ENCODE results near the gene CAMSAP3. TPM values are rescaled to one million over a fixed set of nuclear protein-coding genes. Genes with fewer than 3 reads are reported as not detected.

The CAMSAP3 gene
- total and polyA plus RNA-seq, 12 donors: 0.61 to 18.9 (median 6.0) TPM

GRCh38 chr19:7663706-7664105 is 68.0 kb downstream of the CAMSAP3 start:
- no peak overlapping the region for H3K27ac ChIP-seq
- no peak for TF ChIP-seq CTCF (IDR thresholded peaks at IDR 0.05)
- intact Hi-C loops (cut with DNase I): no loop called here
- no peaks in the 10 kb centered on the region for H3K36me3 ChIP-seq (replicated peaks in 1 of 2)
- 71 to 80% (median 79%) methylated on average over 7 of the region's 7 CpGs for WGBS, 4 donors
- no peak overlapping the region for H3K4me3 ChIP-seq
- no peaks in the 10 kb centered on the region for H3K4me1 ChIP-seq (replicated peaks in 1 of 2)
- H3K9me3 ChIP-seq (replicated peaks in 1 of 3): no peaks in the 10 kb centered on the region
- no peak for DNase-seq
- no peaks in the 10 kb centered on the region for H3K27me3 ChIP-seq

- Histone ChIP-seq H3K27me3 (peaks cover 4% of the 10 kb centered on the region), H3K4me1 (replicated peaks in 1 of 2) (no peaks in the 10 kb centered on the region), H3K4me3 (no peak overlapping the region), H3K27ac (no peak overlapping the region), H3K9me3 (replicated peaks in 1 of 3) (no peaks in the 10 kb centered on the region), H3K36me3 (replicated peaks in 1 of 2) (no peaks in the 10 kb centered on the region)
- no peak for TF ChIP-seq CTCF (IDR thresholded peaks at IDR 0.05)
- no peak for TF ChIP-seq POLR2A (IDR thresholded peaks at IDR 0.05)
- intact Hi-C loops (cut with DNase I): no loop called here
- DNase-seq: no peak
- whole genome bisulfite sequencing, 4 donors: 62 to 75% (median 67%) methylated on average over 4 of the region's 4 CpGs
Measured at GRCh38 chr19:7665076-7665475, 69.4 kb downstream of the CAMSAP3 start.

Small RNAs within 50 kb of the gene (microRNA-seq; reads per million reads assigned to microRNA genes)
- gene MIR6792: 0 to 0.45 (median 0.28) reads per million in 3 donors

Small RNAs within 50 kb of the gene (small RNA-seq; reads per million reads assigned to genes)
- 0 reads per million in 2 donors for gene MIR6792

Other genes with a start within 250 kb of the CAMSAP3 start
- gene ARHGEF18, start 246.9 kb upstream of the CAMSAP3 start, total RNA-seq: 10 to 100 TPM; 16.9 to 52.3 (median 37.0) TPM
- 10 to 100 TPM in 2 of 3 donors, 1 to 10 TPM in 1; 5.9 to 20.4 (median 12.5) TPM for gene ARHGEF18, start 246.9 kb upstream of the CAMSAP3 start, polyA plus RNA-seq
- 10 to 100 TPM in 6 of 9 donors, 1 to 10 TPM in 3; 4.9 to 17.5 (median 12.8) TPM for gene PEX11G, start 106.8 kb upstream of the CAMSAP3 start, total RNA-seq
- gene PEX11G, start 106.8 kb upstream of the CAMSAP3 start, polyA plus RNA-seq: 10 to 100 TPM in 2 of 3 donors, 1 to 10 TPM in 1; 2.5 to 24.5 (median 24.0) TPM
- 100 to 1,000 TPM in 5 of 9 donors, 10 to 100 TPM in 4; 12.8 to 113 (median 101) TPM for gene ZNF358, start 79.8 kb upstream of the CAMSAP3 start, total RNA-seq
- 100 to 1,000 TPM in 2 of 3 donors, 10 to 100 TPM in 1; 30.3 to 197 (median 148) TPM for gene ZNF358, start 79.8 kb upstream of the CAMSAP3 start, polyA plus RNA-seq
- 10 to 100 TPM in 8 of 9 donors, 1 to 10 TPM in 1; 6.0 to 100.0 (median 49.4) TPM for gene MCOLN1, start 73.2 kb upstream of the CAMSAP3 start, total RNA-seq
- 100 to 1,000 TPM in 1 of 3 donors, 10 to 100 TPM in 2; 23.0 to 212 (median 71.4) TPM for gene MCOLN1, start 73.2 kb upstream of the CAMSAP3 start, polyA plus RNA-seq
- gene PNPLA6, start 60.1 kb upstream of the CAMSAP3 start, total RNA-seq: 100 to 1,000 TPM in 5 of 9 donors, 10 to 100 TPM in 4; 23.7 to 257 (median 113) TPM
- 100 to 1,000 TPM in 2 of 3 donors, 10 to 100 TPM in 1; 25.7 to 264 (median 110) TPM for gene PNPLA6, start 60.1 kb upstream of the CAMSAP3 start, polyA plus RNA-seq
- gene XAB2, start 33.7 kb downstream of the CAMSAP3 start, total RNA-seq: 10 to 100 TPM; 18.2 to 51.5 (median 43.7) TPM
- gene XAB2, start 33.7 kb downstream of the CAMSAP3 start, polyA plus RNA-seq: 100 to 1,000 TPM in 1 of 3 donors, 10 to 100 TPM in 1, 1 to 10 TPM in 1; 7.1 to 121 (median 81.2) TPM
- 100 to 1,000 TPM in 5 of 9 donors, 10 to 100 TPM in 3, 1 to 10 TPM in 1; 3.7 to 155 (median 102) TPM for gene PET100, start 33.9 kb downstream of the CAMSAP3 start, total RNA-seq
- 100 to 1,000 TPM in 2 of 3 donors, 10 to 100 TPM in 1; 80.0 to 655 (median 537) TPM for gene PET100, start 33.9 kb downstream of the CAMSAP3 start, polyA plus RNA-seq
- gene PCP2, start 37.9 kb downstream of the CAMSAP3 start, total RNA-seq: 1 to 10 TPM in 5 of 9 donors, under 1 TPM in 1, not detected in 3; 0.92 to 3.2 (median 1.7) TPM
- 1 to 10 TPM in 2 of 3 donors, not detected in 1; 5.1 to 7.4 TPM for gene PCP2, start 37.9 kb downstream of the CAMSAP3 start, polyA plus RNA-seq
- 10 to 100 TPM; 12.2 to 90.8 (median 40.1) TPM for gene STXBP2, start 41.2 kb downstream of the CAMSAP3 start, total RNA-seq
- 100 to 1,000 TPM in 1 of 3 donors, 10 to 100 TPM in 2; 15.5 to 121 (median 53.7) TPM for gene STXBP2, start 41.2 kb downstream of the CAMSAP3 start, polyA plus RNA-seq
- 1 to 10 TPM in 1 of 9 donors, under 1 TPM in 4, not detected in 4; 0.54 to 3.9 (median 0.74) TPM for gene RETN, start 73.2 kb downstream of the CAMSAP3 start, total RNA-seq
- 10 to 100 TPM in 2 of 3 donors, not detected in 1; 15.2 to 42.9 TPM for gene RETN, start 73.2 kb downstream of the CAMSAP3 start, polyA plus RNA-seq
- gene MCEMP1, start 81.2 kb downstream of the CAMSAP3 start, total RNA-seq: 1 to 10 TPM in 1 of 9 donors, under 1 TPM in 6, not detected in 2; 0.26 to 1.9 (median 0.56) TPM
- gene MCEMP1, start 81.2 kb downstream of the CAMSAP3 start, polyA plus RNA-seq: 1 to 10 TPM in 1 of 3 donors, under 1 TPM in 2; 0.47 to 1.4 (median 0.48) TPM
- 100 to 1,000 TPM in 8 of 9 donors, 10 to 100 TPM in 1; 85.3 to 227 (median 145) TPM for gene TRAPPC5, start 85.0 kb downstream of the CAMSAP3 start, total RNA-seq
- 100 to 1,000 TPM in 2 of 3 donors, 1 to 10 TPM in 1; 5.6 to 502 (median 471) TPM for gene TRAPPC5, start 85.0 kb downstream of the CAMSAP3 start, polyA plus RNA-seq
- gene FCER2, start 106.3 kb downstream of the CAMSAP3 start, total RNA-seq: under 1 TPM in 5 of 9 donors, not detected in 4; 0.28 to 0.61 (median 0.42) TPM
- gene FCER2, start 106.3 kb downstream of the CAMSAP3 start, polyA plus RNA-seq: 1 to 10 TPM in 1 of 3 donors, under 1 TPM in 1, not detected in 1; 0.54 to 2.6 TPM
- gene CLEC4G, start 136.2 kb downstream of the CAMSAP3 start, total RNA-seq: 1 to 10 TPM in 1 of 9 donors, under 1 TPM in 4, not detected in 4; 0.54 to 1.5 (median 0.83) TPM
- gene CLEC4G, start 136.2 kb downstream of the CAMSAP3 start, polyA plus RNA-seq: 1 to 10 TPM in 2 of 3 donors, under 1 TPM in 1; 0.26 to 2.2 (median 1.8) TPM
- 10 to 100 TPM in 8 of 9 donors, under 1 TPM in 1; 0.67 to 50.6 (median 17.1) TPM for gene CD209, start 151.7 kb downstream of the CAMSAP3 start, total RNA-seq
- 1 to 10 TPM; 3.0 to 9.8 (median 3.1) TPM for gene CD209, start 151.7 kb downstream of the CAMSAP3 start, polyA plus RNA-seq
- 10 to 100 TPM in 1 of 9 donors, 1 to 10 TPM in 3, under 1 TPM in 4, not detected in 1; 0.37 to 91.6 (median 2.6) TPM for gene CLEC4M, start 167.4 kb downstream of the CAMSAP3 start, total RNA-seq
- gene CLEC4M, start 167.4 kb downstream of the CAMSAP3 start, polyA plus RNA-seq: 1 to 10 TPM in 1 of 3 donors, under 1 TPM in 2; 0.67 to 3.9 (median 0.88) TPM
- gene EVI5L, start 234.4 kb downstream of the CAMSAP3 start, total RNA-seq: 10 to 100 TPM in 8 of 9 donors, 1 to 10 TPM in 1; 8.8 to 22.2 (median 20.6) TPM
- gene EVI5L, start 234.4 kb downstream of the CAMSAP3 start, polyA plus RNA-seq: 10 to 100 TPM in 2 of 3 donors, 1 to 10 TPM in 1; 9.5 to 20.8 (median 14.9) TPM

Data from adrenal gland (tissue), 12 donors.